T-cell (primary cell): ENCODE measurements around the gene ZNRF3. TPM values are rescaled to one million over a fixed set of nuclear protein-coding genes. Genes with fewer than 3 reads are reported as not detected.

Source experiments
- ATAC-seq, 4 experiments: fragments of 200-7000 bp in 3 of 4; fragments of 150-1000 bp in 1 of 4; cut with Tn5 transposase; replicated peaks in 1 of 4; 1 replicate in 3 of 4; 2 replicates in 1 of 4; pipeline ENCODE4 v1.10.0; 2021; ENCODE audit warnings: moderate library complexity in 3 of 4, mild to moderate bottlenecking in 2 of 4, moderate number of reproducible peaks in 1 of 4
- CTCF ChIA-PET, 2 donors: fragments of 300-600 bp; sonication (Branson Sonifier 250); formaldehyde crosslinking; loops; one replicate each; lab custom pipeline; 2022; ENCODE audit warnings: antibody characterized with exemption in 2 of 2; lab: Charles Lee
- POLR2A ChIA-PET, 2 donors: fragments of 300-600 bp; sonication (Branson Sonifier 250); formaldehyde crosslinking; loops; one replicate each; lab custom pipeline; 2022; ENCODE audit warnings: antibody characterized with exemption in 2 of 2; lab: Charles Lee
- DNase-seq, 35 experiments: peaks; one replicate each; pipeline versions ENCODE4 v3.0.0 to v3.0.0-alpha.2; 2013 to 2023
- H3K27ac ChIP-seq: one replicate; pipeline ENCODE4 v1.5.1; 2013; ENCODE audit warnings: low read length
- H3K27me3 ChIP-seq, 2 experiments: replicated peaks in 1 of 2; 1 replicate in 1 of 2; 2 replicates in 1 of 2; pipeline versions ENCODE4 v1.6.1 to v1.7.0; 2013; ENCODE audit warnings: low read length in 1 of 2, mixed read lengths in 1 of 2; ENCODE audit not compliant: control insufficient read depth in 2 of 2, insufficient read depth in 2 of 2; ENCODE audit errors: extremely low read depth in 1 of 2
- H3K36me3 ChIP-seq, 2 donors: 1 replicate in 1 of 2; 2 replicates in 1 of 2; pipeline versions ENCODE4 v1.6.1 to v1.7.0; 2013; ENCODE audit warnings: low read length in 1 of 2; ENCODE audit not compliant: control insufficient read depth in 2 of 2, insufficient read depth in 1 of 2; ENCODE audit errors: extremely low read depth in 1 of 2
- H3K4me1 ChIP-seq, 2 experiments: 1 replicate in 1 of 2; 2 replicates in 1 of 2; pipeline versions ENCODE4 v1.6.1 to v1.7.0; 2013; ENCODE audit warnings: low read length in 2 of 2, mixed read lengths in 1 of 2; ENCODE audit not compliant: insufficient read depth in 2 of 2, control insufficient read depth in 1 of 2; ENCODE audit errors: extremely low read depth in 1 of 2
- H3K4me3 ChIP-seq, 2 donors: 1 replicate in 1 of 2; 2 replicates in 1 of 2; pipeline versions ENCODE4 v1.5.1 to v1.7.0; 2013; ENCODE audit warnings: mild to moderate bottlenecking in 2 of 2, low read length in 1 of 2, moderate library complexity in 1 of 2; ENCODE audit not compliant: control insufficient read depth in 1 of 2; ENCODE audit errors: extremely low read depth in 1 of 2
- H3K9me3 ChIP-seq: 2 replicates; pipeline ENCODE4 v1.7.0; 2013
- H3K27ac Mint-ChIP-seq, 2 donors: one replicate each; pipeline ENCODE4 v1.8.0; 2020 to 2021; ENCODE audit warnings: mild to moderate bottlenecking in 2 of 2, mixed read lengths in 2 of 2
- H3K27me3 Mint-ChIP-seq, 2 donors: one replicate each; pipeline ENCODE4 v1.8.0; 2021 to 2022; ENCODE audit warnings: mixed read lengths in 2 of 2
- H3K36me3 Mint-ChIP-seq: one replicate; pipeline ENCODE4 v1.8.0; 2021; ENCODE audit warnings: mixed read lengths
- H3K4me1 Mint-ChIP-seq, 3 donors: one replicate each; pipeline ENCODE4 v1.8.0; 2020 to 2022; ENCODE audit warnings: mixed read lengths in 3 of 3, mild to moderate bottlenecking in 1 of 3
- H3K4me3 Mint-ChIP-seq, 3 donors: one replicate each; pipeline ENCODE4 v1.8.0; 2020 to 2022; ENCODE audit warnings: mild to moderate bottlenecking in 3 of 3, mixed read lengths in 3 of 3, moderate library complexity in 3 of 3
- H3K9me3 Mint-ChIP-seq, 3 donors: one replicate each; pipeline ENCODE4 v1.8.0; 2020 to 2022; ENCODE audit warnings: mixed read lengths in 3 of 3
- WGBS: methylation state at CpG from one replicate; pipeline ENCODE4 v1.1.5; 2013; ENCODE audit warnings: missing lambda C conversion rate; ENCODE audit not compliant: insufficient coverage; 5-methylcytosine and 5-hydroxymethylcytosine counted together
- total RNA-seq, 35 experiments: library from RNA in 6 of 35; stranded (reverse) in 6 of 35; fragments of 120-200 nt in 1 of 35; gene quantifications; one replicate each; pipeline versions ENCODE4 v1.2.1 to v1.2.4 and lab custom pipeline; 2013 to 2026

Gene ZNRF3
- total RNA-seq, 5 donors from 2014 or later (not counting 1 experiment from before 2014, with no cell fraction given): 0.70 to 2.1 (median 1.1) TPM

- Mint-ChIP-seq H3K4me3 (no peak overlapping the region), H3K27ac (no peak overlapping the region), H3K27me3 (peaks cover 25 to 45% of the 10 kb centered on the region in 2 donors), H3K4me1 (no peaks in the 10 kb centered on the region), H3K9me3 (no peaks in the 10 kb centered on the region), H3K36me3 (no peaks in the 10 kb centered on the region)
- Histone ChIP-seq H3K4me3 (no peak overlapping the region), H3K27me3 (peaks cover 0 to 9% of the 10 kb centered on the region in 2 experiments), H3K36me3 (no peaks in the 10 kb centered on the region), H3K27ac (no peak overlapping the region), H3K4me1 (no peaks in the 10 kb centered on the region), H3K9me3 (no peaks in the 10 kb centered on the region)
- ATAC-seq: no peak
- DNase-seq: no peak
- ChIA-PET POLR2A (no interaction called here), CTCF (no interaction called here)
- 100% methylated on average over 1 of the region's 2 CpGs for WGBS
Observed at GRCh38 chr22:28969401-28970168, 86.2 kb downstream of the ZNRF3 start.

- ChIA-PET CTCF (no interaction called here), POLR2A (no interaction called here)
- no peak overlapping the region for H3K4me3 ChIP-seq
- H3K36me3 Mint-ChIP-seq: no peaks in the 10 kb centered on the region
- H3K36me3 ChIP-seq: no peaks in the 10 kb centered on the region
- H3K27ac Mint-ChIP-seq: no peak overlapping the region
- no peak overlapping the region for H3K4me3 Mint-ChIP-seq
- no peaks in the 10 kb centered on the region for H3K9me3 ChIP-seq
- ATAC-seq: no peak
- no peaks in the 10 kb centered on the region for H3K9me3 Mint-ChIP-seq
- DNase-seq: no peak
- no peaks in the 10 kb centered on the region for H3K4me1 ChIP-seq
- H3K27ac ChIP-seq: no peak overlapping the region
- no CpG with 5 or more reads among the region's 3 CpGs for WGBS
- peaks cover 0 to 2% (median 0%) of the 10 kb centered on the region in 3 donors for H3K4me1 Mint-ChIP-seq
- peaks cover 32 to 39% of the 10 kb centered on the region in 2 donors for H3K27me3 Mint-ChIP-seq
- H3K27me3 ChIP-seq: peaks cover 0 to 5% of the 10 kb centered on the region in 2 experiments
Observed at GRCh38 chr22:28973352-28973751, 90.0 kb downstream of the ZNRF3 start.

- Mint-ChIP-seq H3K9me3 (no peaks in the 10 kb centered on the region), H3K4me1 (peaks cover 0 to 2% (median 0%) of the 10 kb centered on the region in 3 donors), H3K27ac (no peak overlapping the region), H3K36me3 (no peaks in the 10 kb centered on the region), H3K4me3 (no peak overlapping the region), H3K27me3 (peaks cover 27 to 37% of the 10 kb centered on the region in 2 donors)
- Histone ChIP-seq H3K4me3 (no peak overlapping the region), H3K9me3 (no peaks in the 10 kb centered on the region), H3K4me1 (no peaks in the 10 kb centered on the region), H3K27me3 (peaks cover 0 to 12% of the 10 kb centered on the region in 2 experiments), H3K27ac (no peak overlapping the region), H3K36me3 (no peaks in the 10 kb centered on the region)
- no peak for DNase-seq
- 83% methylated on average over 1 of the region's 4 CpGs for WGBS
- CTCF ChIA-PET: no interaction called here
- POLR2A ChIA-PET: no interaction called here
- no peak for ATAC-seq
Observed at GRCh38 chr22:28977060-28977459, 93.7 kb downstream of the ZNRF3 start.

GRCh38 chr22:28977481-28977971 lies 94.2 kb downstream of the ZNRF3 start:
- Mint-ChIP-seq H3K9me3 (no peaks in the 10 kb centered on the region), H3K4me3 (no peak overlapping the region), H3K27me3 (peaks cover 27 to 38% of the 10 kb centered on the region in 2 donors), H3K36me3 (no peaks in the 10 kb centered on the region), H3K27ac (no peak overlapping the region), H3K4me1 (peaks cover 0 to 2% (median 0%) of the 10 kb centered on the region in 3 donors)
- no CpG with 5 or more reads among the region's 5 CpGs for WGBS
- Histone ChIP-seq H3K4me3 (no peak overlapping the region), H3K36me3 (no peaks in the 10 kb centered on the region), H3K27me3 (peaks cover 0 to 12% of the 10 kb centered on the region in 2 experiments), H3K4me1 (no peaks in the 10 kb centered on the region), H3K9me3 (no peaks in the 10 kb centered on the region), H3K27ac (no peak overlapping the region)
- POLR2A ChIA-PET: no interaction called here
- CTCF ChIA-PET: no interaction called here
- DNase-seq: no peak
- no peak for ATAC-seq

GRCh38 chr22:28978158-28978557 lies 94.8 kb downstream of the ZNRF3 start:
- Mint-ChIP-seq H3K27me3 (peaks cover 32 to 38% of the 10 kb centered on the region in 2 donors), H3K27ac (no peak overlapping the region), H3K4me3 (no peak overlapping the region), H3K9me3 (no peaks in the 10 kb centered on the region), H3K36me3 (no peaks in the 10 kb centered on the region), H3K4me1 (peaks cover 0 to 2% (median 0%) of the 10 kb centered on the region in 3 donors)
- POLR2A ChIA-PET: no interaction called here
- Histone ChIP-seq H3K27ac (no peak overlapping the region), H3K4me1 (no peaks in the 10 kb centered on the region), H3K36me3 (no peaks in the 10 kb centered on the region), H3K9me3 (no peaks in the 10 kb centered on the region), H3K27me3 (peaks cover 0 to 12% of the 10 kb centered on the region in 2 experiments), H3K4me3 (no peak overlapping the region)
- ATAC-seq (no peak), DNase-seq (no peak)
- CTCF ChIA-PET: no interaction called here
- 26% methylated on average over 4 of the region's 6 CpGs for WGBS

- H3K4me3 ChIP-seq: no peak overlapping the region
- Mint-ChIP-seq H3K36me3 (no peaks in the 10 kb centered on the region), H3K9me3 (no peaks in the 10 kb centered on the region), H3K27ac (no peak overlapping the region), H3K4me3 (no peak overlapping the region), H3K27me3 (peaks cover 36 to 40% of the 10 kb centered on the region in 2 donors), H3K4me1 (peaks cover 0 to 2% (median 0%) of the 10 kb centered on the region in 3 donors)
- ChIA-PET CTCF (no interaction called here), POLR2A (no interaction called here)
- H3K27ac ChIP-seq: no peak overlapping the region
- no CpG with 5 or more reads among the region's 4 CpGs for WGBS
- H3K9me3 ChIP-seq: no peaks in the 10 kb centered on the region
- no peaks in the 10 kb centered on the region for H3K4me1 ChIP-seq
- H3K27me3 ChIP-seq: peaks cover 0 to 12% of the 10 kb centered on the region in 2 experiments
- no peaks in the 10 kb centered on the region for H3K36me3 ChIP-seq
- DNase-seq: no peak
- ATAC-seq: no peak
Observed at GRCh38 chr22:28978863-28979796, 95.8 kb downstream of the ZNRF3 start.
